Bronchial smooth muscle cell (primary cell): ENCODE measurements around the gene KRT80. TPM values are rescaled to one million over a fixed set of nuclear protein-coding genes. Genes with fewer than 3 reads are reported as not detected.

ENCODE experiments used
- total RNA-seq: library from RNA; depleted of rRNA; stranded (reverse); fragments of >200 nt; gene quantifications from 2 replicates; pipeline ENCODE4 v1.2.1, GENCODE V29; 2014

Gene KRT80
- total RNA-seq: under 0.01 TPM in 2 replicates

GRCh38 chr12:52191841-52192791 is at the start of gene KRT80:
TSS of gene KRT80 (minus strand) at chr12:52192014. CDS start at chr12:52191902, 112 bp downstream.

GRCh38 chr12:52232674-52233461 is 41.1 kb upstream of the KRT80 start, which contains the start of gene KRT7:
TSS of gene KRT7 (plus strand) at chr12:52233243. CDS start at chr12:52233297, 54 bp downstream.

Other genes with a start within 250 kb of the KRT80 start
- gene ACVR1B, start 240.3 kb downstream of the KRT80 start, total RNA-seq: 11.8 and 16.7 TPM in 2 replicates
- gene TAMALIN, start 185.1 kb downstream of the KRT80 start, total RNA-seq: 19.2 and 20.3 TPM in 2 replicates
- gene NR4A1, start 140.6 kb downstream of the KRT80 start, total RNA-seq: 1.6 TPM in 2 replicates
- 73.6 and 95.7 TPM in 2 replicates for gene ATG101, start 122.0 kb downstream of the KRT80 start, total RNA-seq
- gene SMIM41, start 112.3 kb downstream of the KRT80 start, total RNA-seq: 2.0 and 7.5 TPM in 2 replicates
- gene KRT7, start 41.2 kb upstream of the KRT80 start, total RNA-seq: 2.7 and 4.7 TPM in 2 replicates
- not detected in 2 replicates for gene KRT86, start 82.6 kb upstream of the KRT80 start, total RNA-seq
- gene KRT81, start 99.5 kb upstream of the KRT80 start, total RNA-seq: under 0.01 TPM in 1 of 2 replicates, not detected in the other
- not detected in 2 replicates for gene KRT83, start 129.4 kb upstream of the KRT80 start, total RNA-seq
- gene KRT85, start 175.5 kb upstream of the KRT80 start, total RNA-seq: not detected in 2 replicates
- gene KRT84, start 193.6 kb upstream of the KRT80 start, total RNA-seq: not detected in 2 replicates
- gene KRT82, start 214.3 kb upstream of the KRT80 start, total RNA-seq: not detected in 2 replicates
- not detected in 2 replicates for gene KRT75, start 242.4 kb upstream of the KRT80 start, total RNA-seq